HCT116 (cell line): ENCODE data around the gene RGS12. TPM values are rescaled to one million over a fixed set of nuclear protein-coding genes. Genes with fewer than 3 reads are reported as not detected.

Experiments used
- ATAC-seq: fragments of 200-7000 bp; cut with Tn5 transposase; 2 replicates; pipeline ENCODE4 v1.9.1; 2020; ENCODE audit warnings: mild to moderate bottlenecking, moderate library complexity
- BruUV-seq: library from RNA; stranded (reverse); fragments of 400-500 nt; replicated peaks from 2 replicates; lab custom pipeline; 2021; lab: Mats Ljungman, UMichigan
- CTCF ChIA-PET: fragments of 300-600 bp; sonication (Branson Sonifier 250); formaldehyde crosslinking; loops from one replicate; lab custom pipeline; 2021; ENCODE audit warnings: antibody characterized with exemption; lab: Charles Lee
- POLR2A ChIA-PET: fragments of 300-600, 350-600 bp; sonication (Branson Sonifier 250); formaldehyde crosslinking; loops from one replicate; lab custom pipeline; 2021; ENCODE audit warnings: antibody characterized with exemption; lab: Charles Lee
- RAD21 ChIA-PET, 2 experiments: fragments of 300-600 bp; sonication (Branson Sonifier 250); formaldehyde crosslinking; loops; one replicate each; lab custom pipeline; 2023; ENCODE audit warnings: low total read pairs in 2 of 2; ENCODE audit not compliant: uncharacterized antibody in 2 of 2, unreplicated experiment in 2 of 2, low non-redundant PET in 1 of 2; lab: Charles Lee
- DNase-seq: peaks from one replicate; pipeline ENCODE4 v3.0.0-alpha.2; 2010; ENCODE audit warnings: low read depth, low spot score
- H2AFZ ChIP-seq: fragments of 200-600 bp; shearing (Covaris generic), sonication (generic); 2 replicates; pipeline ENCODE4 v1.6.1; 2017; ENCODE audit warnings: low read depth, mixed run types, mixed read lengths, antibody characterized with exemption, low read length; ENCODE audit not compliant: poor library complexity, severe bottlenecking
- H3K27ac ChIP-seq: 2 replicates; pipeline ENCODE4 v1.5.1; 2012; ENCODE audit warnings: low read depth, low read length
- H3K27me3 ChIP-seq: fragments of 200-600 bp; sonication (generic); 2 replicates; pipeline ENCODE4 v1.6.1; 2016; ENCODE audit warnings: mixed run types, low read length, mixed read lengths; ENCODE audit not compliant: insufficient read depth
- H3K36me3 ChIP-seq, 2 experiments: fragments of 200-500 bp in 1 of 2; fragments of 200-600 bp in 1 of 2; sonication (Bioruptor generic) in 1 of 2; sonication (generic) in 1 of 2; 2 replicates each; pipeline versions ENCODE4 v1.5.1 to v1.6.1; 2014 to 2016; ENCODE audit warnings: low read length in 2 of 2, inconsistent platforms in 1 of 2, mixed read lengths in 1 of 2, mixed run types in 1 of 2; ENCODE audit not compliant: insufficient read depth in 2 of 2, control insufficient read depth in 1 of 2
- H3K4me1 ChIP-seq, 2 experiments: fragments of 200-600 bp in 1 of 2; sonication (generic) in 1 of 2; 2 replicates each; pipeline versions ENCODE4 v1.5.1 to v1.6.1; 2012 to 2017; ENCODE audit warnings: low read length in 2 of 2, inconsistent platforms in 1 of 2, mild to moderate bottlenecking in 1 of 2, mixed read lengths in 1 of 2, mixed run types in 1 of 2, moderate library complexity in 1 of 2; ENCODE audit not compliant: insufficient read depth in 2 of 2, control insufficient read depth in 1 of 2
- H3K4me2 ChIP-seq: fragments of 200-600 bp; sonication (generic); 2 replicates; pipeline ENCODE4 v1.6.1; 2017; ENCODE audit warnings: mixed run types, low read length, mixed read lengths
- H3K4me3 ChIP-seq, 2 experiments: fragments of 200-600 bp in 1 of 2; sonication (generic) in 1 of 2; replicated peaks in 1 of 2; 2 replicates each; pipeline ENCODE4 v1.5.1; 2011 to 2016; ENCODE audit warnings: low read length in 2 of 2, control low read depth in 1 of 2, low read depth in 1 of 2, mild to moderate bottlenecking in 1 of 2, mixed read lengths in 1 of 2, mixed run types in 1 of 2
- H3K79me2 ChIP-seq: fragments of 200-600 bp; sonication (generic); 2 replicates; pipeline ENCODE4 v1.6.1; 2017; ENCODE audit warnings: mild to moderate bottlenecking, mixed run types, low read length, moderate library complexity, mixed read lengths; ENCODE audit not compliant: insufficient read depth
- H3K9ac ChIP-seq: fragments of 200-600 bp; sonication (generic); 2 replicates; pipeline ENCODE4 v1.6.1; 2016; ENCODE audit warnings: low read length, mixed read lengths
- H3K9me2 ChIP-seq: fragments of 200-600 bp; sonication (generic), shearing (Covaris generic); 2 replicates; pipeline ENCODE4 v1.6.1; 2017; ENCODE audit warnings: mixed run types, mild to moderate bottlenecking, moderate library complexity; ENCODE audit not compliant: insufficient read depth
- H3K9me3 ChIP-seq, 2 experiments: fragments of 200-500 bp in 1 of 2; fragments of 200-600 bp in 1 of 2; sonication (Bioruptor generic) in 1 of 2; sonication (generic) in 1 of 2; 2 replicates each; pipeline ENCODE4 v1.6.1; 2014 to 2017; ENCODE audit warnings: low read length in 2 of 2, mixed read lengths in 2 of 2, inconsistent platforms in 1 of 2, low read depth in 1 of 2, mild to moderate bottlenecking in 1 of 2, mixed run types in 1 of 2, moderate library complexity in 1 of 2; ENCODE audit not compliant: control insufficient read depth in 1 of 2, insufficient read depth in 1 of 2
- H4K20me1 ChIP-seq: fragments of 200-600 bp; sonication (generic), shearing (Covaris generic); 2 replicates; pipeline ENCODE4 v1.6.1; 2017; ENCODE audit warnings: mixed run types, mild to moderate bottlenecking, moderate library complexity; ENCODE audit not compliant: insufficient read depth
- CEBPB ChIP-seq: IDR thresholded peaks from 2 replicates; pipeline ENCODE4 v1.6.1; 2012; ENCODE audit warnings: low read depth
- EGR1 ChIP-seq: IDR thresholded peaks from 2 replicates; pipeline ENCODE4 v1.6.1; 2012; ENCODE audit warnings: low read depth
- EZH2phosphoT487 ChIP-seq: fragments of 200-600 bp; IDR thresholded peaks from 2 replicates; pipeline ENCODE4 v1.6.1; 2018; ENCODE audit warnings: antibody characterized with exemption, borderline replicate concordance
- JUND ChIP-seq: IDR thresholded peaks from 2 replicates; pipeline ENCODE4 v1.6.1; 2012
- POLR2A ChIP-seq: IDR thresholded peaks from 2 replicates; pipeline ENCODE4 v1.7.0; 2011; ENCODE audit warnings: borderline replicate concordance; ENCODE audit not compliant: insufficient read depth, insufficient read length; ENCODE audit errors: extremely low read depth
- POLR2AphosphoS5 ChIP-seq: IDR thresholded peaks from 2 replicates; pipeline ENCODE4 v1.6.1; 2011; ENCODE audit warnings: mild to moderate bottlenecking, low read depth, low read length, moderate library complexity
- SIN3A ChIP-seq: IDR thresholded peaks from 2 replicates; pipeline ENCODE4 v1.6.1; 2012; ENCODE audit warnings: low read depth
- SP1 ChIP-seq: IDR thresholded peaks from 2 replicates; pipeline ENCODE4 v1.6.1; 2012; ENCODE audit warnings: low read depth
- SRF ChIP-seq: IDR thresholded peaks from 2 replicates; pipeline ENCODE4 v1.6.1; 2012; ENCODE audit warnings: low read depth
- TCF7L2 ChIP-seq: IDR thresholded peaks from 2 replicates; pipeline ENCODE4 v1.7.0; 2011; ENCODE audit warnings: borderline replicate concordance, inconsistent platforms; ENCODE audit not compliant: insufficient read depth, insufficient read length; ENCODE audit errors: extremely low read depth
- ZFX ChIP-seq: fragments of 450-650 bp; IDR thresholded peaks from 2 replicates; pipeline ENCODE4 v1.6.1; 2017
- intact Hi-C: fragments of 100-400 bp; cut with micrococcal nuclease; formaldehyde crosslinking; loops from 2 replicates; pipeline ENCODE4 v1.10.0; 2022
- total RNA-seq: library from RNA; stranded (reverse); gene quantifications from one replicate; pipeline ENCODE4 v1.2.1, GENCODE V29; 2021; ENCODE audit not compliant: unreplicated experiment
- TF ChIP-seq, protein P1 (sequence below), 3 experiments: fragments of 200-600 bp in 1 of 3; sonication (generic) in 1 of 3; IDR thresholded peaks in 2 of 3; conservative IDR thresholded peaks in 1 of 3; 2 replicates each; pipeline ENCODE4 v1.5.1; 2012 to 2017; ENCODE audit warnings: low read depth in 2 of 3, low read length in 2 of 3, antibody characterized with exemption in 1 of 3, borderline replicate concordance in 1 of 3, control low read depth in 1 of 3, mild to moderate bottlenecking in 1 of 3, mixed read lengths in 1 of 3, mixed run types in 1 of 3, moderate library complexity in 1 of 3; ENCODE audit not compliant: insufficient read depth in 1 of 3
- TF ChIP-seq, protein P2 (sequence below): IDR thresholded peaks from 2 replicates; pipeline ENCODE4 v1.6.1; 2012; ENCODE audit warnings: low read depth

Gene RGS12
- total RNA-seq, 1 experiment from 2014 or later, result 22.2 TPM

DNA sequence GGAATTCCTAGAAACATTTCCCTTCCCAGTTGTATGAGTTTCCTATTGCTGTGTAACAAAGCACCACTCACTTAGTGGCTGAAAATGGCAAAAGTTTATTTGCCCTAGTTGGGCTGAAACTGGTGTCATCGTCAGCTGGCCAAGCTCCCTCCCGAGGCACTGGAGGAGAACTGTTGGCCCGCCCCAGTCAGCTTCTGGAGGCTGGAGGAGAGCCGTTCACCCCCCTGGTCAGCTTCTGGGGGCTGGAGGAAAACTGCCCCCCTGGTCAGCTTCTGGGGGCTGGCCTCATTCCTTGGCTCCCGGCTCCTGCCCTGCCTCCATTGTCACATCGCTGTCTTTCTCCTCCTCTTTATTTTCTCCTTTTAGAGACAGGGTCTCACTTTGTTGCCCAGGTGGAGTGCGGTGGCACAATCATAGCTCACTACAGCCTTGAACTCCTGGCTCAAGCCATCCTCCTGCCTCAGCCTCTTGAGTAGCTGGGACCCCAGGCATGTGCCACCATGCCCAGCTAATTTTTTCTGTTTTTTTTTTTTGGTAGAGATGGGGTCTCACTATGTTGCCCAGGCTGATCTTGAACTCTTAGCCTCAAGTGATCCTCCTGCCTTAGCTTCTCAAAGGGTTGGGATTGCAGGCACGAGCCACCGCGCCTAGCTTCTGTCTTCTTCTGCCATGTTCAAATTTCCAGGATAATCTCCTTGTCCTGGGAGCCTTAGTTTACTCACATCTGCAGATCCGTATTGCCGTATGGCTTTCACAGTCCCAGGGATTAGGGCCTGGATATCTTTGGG is 3.2 kb downstream of the RGS12 start (continued):
- TF ChIP-seq, protein P1, sequence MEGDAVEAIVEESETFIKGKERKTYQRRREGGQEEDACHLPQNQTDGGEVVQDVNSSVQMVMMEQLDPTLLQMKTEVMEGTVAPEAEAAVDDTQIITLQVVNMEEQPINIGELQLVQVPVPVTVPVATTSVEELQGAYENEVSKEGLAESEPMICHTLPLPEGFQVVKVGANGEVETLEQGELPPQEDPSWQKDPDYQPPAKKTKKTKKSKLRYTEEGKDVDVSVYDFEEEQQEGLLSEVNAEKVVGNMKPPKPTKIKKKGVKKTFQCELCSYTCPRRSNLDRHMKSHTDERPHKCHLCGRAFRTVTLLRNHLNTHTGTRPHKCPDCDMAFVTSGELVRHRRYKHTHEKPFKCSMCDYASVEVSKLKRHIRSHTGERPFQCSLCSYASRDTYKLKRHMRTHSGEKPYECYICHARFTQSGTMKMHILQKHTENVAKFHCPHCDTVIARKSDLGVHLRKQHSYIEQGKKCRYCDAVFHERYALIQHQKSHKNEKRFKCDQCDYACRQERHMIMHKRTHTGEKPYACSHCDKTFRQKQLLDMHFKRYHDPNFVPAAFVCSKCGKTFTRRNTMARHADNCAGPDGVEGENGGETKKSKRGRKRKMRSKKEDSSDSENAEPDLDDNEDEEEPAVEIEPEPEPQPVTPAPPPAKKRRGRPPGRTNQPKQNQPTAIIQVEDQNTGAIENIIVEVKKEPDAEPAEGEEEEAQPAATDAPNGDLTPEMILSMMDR (IDR thresholded peaks at IDR 0.05 in 2 of 3, conservative IDR thresholded peaks at IDR 0.05 in 1 of 3; ENCODE audit: borderline replicate concordance in 1 of 3, insufficient read depth in 1 of 3, low read depth in 2 of 3, low read length in 2 of 3), result no peak

DNA sequence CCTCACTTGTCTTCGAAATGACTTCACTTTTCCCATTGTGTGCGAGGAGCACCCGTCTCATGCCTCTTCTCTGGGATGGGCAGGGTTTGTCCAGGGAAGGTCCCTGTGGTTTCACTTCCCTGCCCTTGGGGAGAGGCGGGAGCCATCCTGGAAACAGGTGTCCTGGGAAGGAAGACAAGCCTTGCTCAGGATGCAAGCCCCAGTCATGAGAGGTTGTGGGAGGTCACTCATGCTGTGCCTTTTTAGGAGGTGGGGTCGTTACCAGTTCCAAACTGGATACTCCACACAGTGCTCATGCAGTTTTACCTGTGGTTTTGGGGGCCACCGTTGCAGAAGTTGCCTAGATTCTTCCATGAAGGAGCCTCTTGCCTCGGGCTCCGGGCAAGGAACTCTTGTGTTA is 3.8 kb downstream of the RGS12 start:
- H3K27ac ChIP-seq, result no peak overlapping the region
- no peak overlapping the region for H3K4me2 ChIP-seq
- no peaks in the 10 kb centered on the region for H3K27me3 ChIP-seq
- ChIA-PET CTCF (no interaction called here), RAD21 (no interaction called here), POLR2A (no interaction called here)
- no peaks in the 10 kb centered on the region for H3K9me2 ChIP-seq
- intact Hi-C loops, result no loop called here
- BruUV-seq, result no TSS peak
- DNase-seq (no peak), ATAC-seq (no peak)
- no peak overlapping the region for H2AFZ ChIP-seq
- H3K79me2 ChIP-seq, result peaks cover 22% of the 10 kb centered on the region
- no peaks in the 10 kb centered on the region for H3K36me3 ChIP-seq
- no peaks in the 10 kb centered on the region; a peak in 1 of 4 replicates for H3K9me3 ChIP-seq
- H3K9ac ChIP-seq, result no peak overlapping the region
- no peak overlapping the region for H3K4me3 ChIP-seq
- TF ChIP-seq EGR1, result no peak
- no peak for TF ChIP-seq TCF7L2
- TF ChIP-seq JUND, result no peak
- TF ChIP-seq POLR2A, result no peak
- TF ChIP-seq POLR2AphosphoS5, result no peak
- TF ChIP-seq, protein P2, sequence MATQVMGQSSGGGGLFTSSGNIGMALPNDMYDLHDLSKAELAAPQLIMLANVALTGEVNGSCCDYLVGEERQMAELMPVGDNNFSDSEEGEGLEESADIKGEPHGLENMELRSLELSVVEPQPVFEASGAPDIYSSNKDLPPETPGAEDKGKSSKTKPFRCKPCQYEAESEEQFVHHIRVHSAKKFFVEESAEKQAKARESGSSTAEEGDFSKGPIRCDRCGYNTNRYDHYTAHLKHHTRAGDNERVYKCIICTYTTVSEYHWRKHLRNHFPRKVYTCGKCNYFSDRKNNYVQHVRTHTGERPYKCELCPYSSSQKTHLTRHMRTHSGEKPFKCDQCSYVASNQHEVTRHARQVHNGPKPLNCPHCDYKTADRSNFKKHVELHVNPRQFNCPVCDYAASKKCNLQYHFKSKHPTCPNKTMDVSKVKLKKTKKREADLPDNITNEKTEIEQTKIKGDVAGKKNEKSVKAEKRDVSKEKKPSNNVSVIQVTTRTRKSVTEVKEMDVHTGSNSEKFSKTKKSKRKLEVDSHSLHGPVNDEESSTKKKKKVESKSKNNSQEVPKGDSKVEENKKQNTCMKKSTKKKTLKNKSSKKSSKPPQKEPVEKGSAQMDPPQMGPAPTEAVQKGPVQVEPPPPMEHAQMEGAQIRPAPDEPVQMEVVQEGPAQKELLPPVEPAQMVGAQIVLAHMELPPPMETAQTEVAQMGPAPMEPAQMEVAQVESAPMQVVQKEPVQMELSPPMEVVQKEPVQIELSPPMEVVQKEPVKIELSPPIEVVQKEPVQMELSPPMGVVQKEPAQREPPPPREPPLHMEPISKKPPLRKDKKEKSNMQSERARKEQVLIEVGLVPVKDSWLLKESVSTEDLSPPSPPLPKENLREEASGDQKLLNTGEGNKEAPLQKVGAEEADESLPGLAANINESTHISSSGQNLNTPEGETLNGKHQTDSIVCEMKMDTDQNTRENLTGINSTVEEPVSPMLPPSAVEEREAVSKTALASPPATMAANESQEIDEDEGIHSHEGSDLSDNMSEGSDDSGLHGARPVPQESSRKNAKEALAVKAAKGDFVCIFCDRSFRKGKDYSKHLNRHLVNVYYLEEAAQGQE, result no peak
- no peak for TF ChIP-seq CEBPB
- TF ChIP-seq ZFX, result no peak
- TF ChIP-seq EZH2phosphoT487, result no peak
- TF ChIP-seq SP1, result no peak
- TF ChIP-seq SRF, result no peak
- TF ChIP-seq, protein P1 (IDR thresholded peaks at IDR 0.05 in 2 of 3, conservative IDR thresholded peaks at IDR 0.05 in 1 of 3; ENCODE audit: borderline replicate concordance in 1 of 3, insufficient read depth in 1 of 3, low read depth in 2 of 3, low read length in 2 of 3), result no peak
- no peak for TF ChIP-seq SIN3A
- peaks cover 5 to 15% of the 10 kb centered on the region in 2 experiments; a peak in 3 of 4 replicates for H3K4me1 ChIP-seq
- no peaks in the 10 kb centered on the region for H4K20me1 ChIP-seq
